ENCODE data around the gene KIR3DL2.

- TF ChIP-seq CTCF (conservative IDR thresholded peaks at IDR 0.05; ENCODE audit: low read depth in 2 of 2) (no peak), POLR2AphosphoS5 (IDR thresholded peaks at IDR 0.05; ENCODE audit: low read depth) (no peak), EZH2phosphoT487 (IDR thresholded peaks at IDR 0.05; ENCODE audit: unreplicated experiment) (no peak), EZH2 (IDR thresholded peaks at IDR 0.05; ENCODE audit: low read depth, unreplicated experiment) (no peak), REST (IDR thresholded peaks at IDR 0.05; ENCODE audit: unreplicated experiment) (no peak), STAT1 (IDR thresholded peaks at IDR 0.05; ENCODE audit: unreplicated experiment) (no peak), CREB1 (CRISPR knock-in tag; IDR thresholded peaks at IDR 0.05; ENCODE audit: low read depth) (no peak), ZNF331 (CRISPR knock-in tag; IDR thresholded peaks at IDR 0.05; ENCODE audit: low read depth) (no peak), NANOG (IDR thresholded peaks at IDR 0.05; ENCODE audit: borderline replicate concordance) (no peak), ETS1 (IDR thresholded peaks at IDR 0.05) (no peak), JUNB (IDR thresholded peaks at IDR 0.05; ENCODE audit: unreplicated experiment) (no peak), ZNF114 (CRISPR knock-in tag; IDR thresholded peaks at IDR 0.05) (no peak)
Measured at GRCh38 chr19:54883228-54883627, 33.0 kb downstream of the KIR3DL2 start.
